Measurements from ENCODE around the gene ACE.

ACE gene

GRCh38 chr17:63477480-63478440 lies 899 bp downstream of the ACE start:
- H3K27ac ChIP-seq: no peak overlapping the region
- CTCF ChIA-PET: interaction anchor here (0.7 to 5.1 kb wide), 12 partner anchors 8 to 71 kb away, joined by 4 to 60 read pairs (median 8); partner anchors contain the start of gene CYB561
- POLR2A ChIA-PET (ENCODE audit: low non-redundant PET): interaction anchor here (0.5 kb wide), 1 partner anchor 144 kb away, joined by 7 read pairs; no protein-coding TSS in a partner anchor

GRCh38 chr17:63478814-63479494 lies 2.1 kb downstream of the ACE start:
- POLR2A ChIA-PET (ENCODE audit: low non-redundant PET): interaction anchor here (0.5 kb wide), 1 partner anchor 123 kb away, joined by 5 read pairs; no protein-coding TSS in a partner anchor

More at GRCh38 chr17:63477480-63478440, 899 bp downstream of the ACE start:
- TF ChIP-seq CTCF (conservative IDR thresholded peaks at IDR 0.05; ENCODE audit: low read depth): no peak
- no peak for DNase-seq (ENCODE audit: low spot score)

GRCh38 chr17:63479495-63480184 lies 2.8 kb downstream of the ACE start:
- POLR2A ChIA-PET (ENCODE audit: low non-redundant PET): interaction anchor here (0.9 kb wide), 1 partner anchor 44 kb away, joined by 3 read pairs; no protein-coding TSS in a partner anchor

More at GRCh38 chr17:63478814-63479494, 2.1 kb downstream of the ACE start:
- CTCF ChIA-PET: interaction anchor here (0.5 to 5.1 kb wide), 21 partner anchors 9 to 1413 kb away, joined by 3 to 60 read pairs (median 4); partner anchors contain the start of gene CYB561
- TF ChIP-seq CTCF (conservative IDR thresholded peaks at IDR 0.05; ENCODE audit: low read depth): peak; percentile 80
- DNase-seq (ENCODE audit: low spot score): peak; percentile 96
- H3K27ac ChIP-seq: no peak overlapping the region

GRCh38 chr17:63480192-63480784 lies 3.4 kb downstream of the ACE start:
- CTCF ChIA-PET: interaction anchor here (0.6 to 5.1 kb wide), 5 partner anchors 20 to 135 kb away, joined by 3 to 60 read pairs (median 5); no protein-coding TSS in a partner anchor
- no peak for DNase-seq (ENCODE audit: low spot score)
- POLR2A ChIA-PET (ENCODE audit: low non-redundant PET): interaction anchor here (0.9 kb wide), 1 partner anchor 45 kb away, joined by 3 read pairs; no protein-coding TSS in a partner anchor

More at GRCh38 chr17:63479495-63480184, 2.8 kb downstream of the ACE start:
- CTCF ChIA-PET: interaction anchor here (0.6 to 5.1 kb wide), 17 partner anchors 9 to 807 kb away, joined by 3 to 60 read pairs (median 5); partner anchors contain the start of gene CYB561
- TF ChIP-seq CTCF (conservative IDR thresholded peaks at IDR 0.05; ENCODE audit: low read depth): no peak
- DNase-seq (ENCODE audit: low spot score): no peak
- no peak overlapping the region for H3K27ac ChIP-seq

More at GRCh38 chr17:63480192-63480784, 3.4 kb downstream of the ACE start:
- TF ChIP-seq CTCF (conservative IDR thresholded peaks at IDR 0.05; ENCODE audit: low read depth): no peak
- H3K27ac ChIP-seq: no peak overlapping the region
